ENCODE measurements around the gene EXOC4.

DNA sequence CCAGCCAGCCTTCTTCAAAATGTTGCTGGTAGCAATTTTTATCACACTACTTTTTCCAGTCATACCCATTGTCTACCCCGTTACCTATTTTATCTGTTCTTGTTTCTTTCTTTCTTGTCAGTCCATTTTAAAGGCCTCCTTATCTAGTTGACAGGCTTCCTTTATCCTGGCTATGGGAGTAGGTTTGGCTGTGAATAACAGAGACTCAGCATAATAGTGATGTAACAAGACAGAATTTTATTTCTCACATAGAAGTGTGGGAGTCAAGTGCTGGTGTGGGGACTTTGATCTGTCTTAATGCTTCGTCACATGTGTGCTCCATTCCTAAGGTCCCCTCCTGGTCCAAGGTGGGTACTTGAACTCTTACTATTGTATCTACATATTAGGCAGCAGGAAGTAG is 283.6 kb downstream of the EXOC4 start:
- TF ChIP-seq GTF2F1 (IDR thresholded peaks at IDR 0.05; ENCODE audit: borderline replicate concordance, low read depth, low read length) (no peak), TAF1 (IDR thresholded peaks at IDR 0.05; ENCODE audit: low read depth, low read length) (no peak), POLR2A (IDR thresholded peaks at IDR 0.05; ENCODE audit: control extremely low read depth in 1 of 2, low read depth in 2 of 2, low read length in 2 of 2) (no peak)
- TF ChIP-seq, protein P1, sequence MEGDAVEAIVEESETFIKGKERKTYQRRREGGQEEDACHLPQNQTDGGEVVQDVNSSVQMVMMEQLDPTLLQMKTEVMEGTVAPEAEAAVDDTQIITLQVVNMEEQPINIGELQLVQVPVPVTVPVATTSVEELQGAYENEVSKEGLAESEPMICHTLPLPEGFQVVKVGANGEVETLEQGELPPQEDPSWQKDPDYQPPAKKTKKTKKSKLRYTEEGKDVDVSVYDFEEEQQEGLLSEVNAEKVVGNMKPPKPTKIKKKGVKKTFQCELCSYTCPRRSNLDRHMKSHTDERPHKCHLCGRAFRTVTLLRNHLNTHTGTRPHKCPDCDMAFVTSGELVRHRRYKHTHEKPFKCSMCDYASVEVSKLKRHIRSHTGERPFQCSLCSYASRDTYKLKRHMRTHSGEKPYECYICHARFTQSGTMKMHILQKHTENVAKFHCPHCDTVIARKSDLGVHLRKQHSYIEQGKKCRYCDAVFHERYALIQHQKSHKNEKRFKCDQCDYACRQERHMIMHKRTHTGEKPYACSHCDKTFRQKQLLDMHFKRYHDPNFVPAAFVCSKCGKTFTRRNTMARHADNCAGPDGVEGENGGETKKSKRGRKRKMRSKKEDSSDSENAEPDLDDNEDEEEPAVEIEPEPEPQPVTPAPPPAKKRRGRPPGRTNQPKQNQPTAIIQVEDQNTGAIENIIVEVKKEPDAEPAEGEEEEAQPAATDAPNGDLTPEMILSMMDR (IDR thresholded peaks at IDR 0.05; ENCODE audit: control extremely low read depth in 1 of 3, insufficient read depth in 1 of 3, low read depth in 1 of 3, low read length in 3 of 3): no peak
- TF ChIP-seq, protein P2, sequence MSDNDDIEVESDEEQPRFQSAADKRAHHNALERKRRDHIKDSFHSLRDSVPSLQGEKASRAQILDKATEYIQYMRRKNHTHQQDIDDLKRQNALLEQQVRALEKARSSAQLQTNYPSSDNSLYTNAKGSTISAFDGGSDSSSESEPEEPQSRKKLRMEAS (IDR thresholded peaks at IDR 0.05): no peak
- TF ChIP-seq, protein P3, sequence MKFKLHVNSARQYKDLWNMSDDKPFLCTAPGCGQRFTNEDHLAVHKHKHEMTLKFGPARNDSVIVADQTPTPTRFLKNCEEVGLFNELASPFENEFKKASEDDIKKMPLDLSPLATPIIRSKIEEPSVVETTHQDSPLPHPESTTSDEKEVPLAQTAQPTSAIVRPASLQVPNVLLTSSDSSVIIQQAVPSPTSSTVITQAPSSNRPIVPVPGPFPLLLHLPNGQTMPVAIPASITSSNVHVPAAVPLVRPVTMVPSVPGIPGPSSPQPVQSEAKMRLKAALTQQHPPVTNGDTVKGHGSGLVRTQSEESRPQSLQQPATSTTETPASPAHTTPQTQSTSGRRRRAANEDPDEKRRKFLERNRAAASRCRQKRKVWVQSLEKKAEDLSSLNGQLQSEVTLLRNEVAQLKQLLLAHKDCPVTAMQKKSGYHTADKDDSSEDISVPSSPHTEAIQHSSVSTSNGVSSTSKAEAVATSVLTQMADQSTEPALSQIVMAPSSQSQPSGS (IDR thresholded peaks at IDR 0.05; ENCODE audit: low read length): no peak
